Measurements from ENCODE around the gene RIC8B.

GRCh38 chr12:106873983-106874382, 99.5 kb downstream of the RIC8B start:
- TF ChIP-seq, protein P1, sequence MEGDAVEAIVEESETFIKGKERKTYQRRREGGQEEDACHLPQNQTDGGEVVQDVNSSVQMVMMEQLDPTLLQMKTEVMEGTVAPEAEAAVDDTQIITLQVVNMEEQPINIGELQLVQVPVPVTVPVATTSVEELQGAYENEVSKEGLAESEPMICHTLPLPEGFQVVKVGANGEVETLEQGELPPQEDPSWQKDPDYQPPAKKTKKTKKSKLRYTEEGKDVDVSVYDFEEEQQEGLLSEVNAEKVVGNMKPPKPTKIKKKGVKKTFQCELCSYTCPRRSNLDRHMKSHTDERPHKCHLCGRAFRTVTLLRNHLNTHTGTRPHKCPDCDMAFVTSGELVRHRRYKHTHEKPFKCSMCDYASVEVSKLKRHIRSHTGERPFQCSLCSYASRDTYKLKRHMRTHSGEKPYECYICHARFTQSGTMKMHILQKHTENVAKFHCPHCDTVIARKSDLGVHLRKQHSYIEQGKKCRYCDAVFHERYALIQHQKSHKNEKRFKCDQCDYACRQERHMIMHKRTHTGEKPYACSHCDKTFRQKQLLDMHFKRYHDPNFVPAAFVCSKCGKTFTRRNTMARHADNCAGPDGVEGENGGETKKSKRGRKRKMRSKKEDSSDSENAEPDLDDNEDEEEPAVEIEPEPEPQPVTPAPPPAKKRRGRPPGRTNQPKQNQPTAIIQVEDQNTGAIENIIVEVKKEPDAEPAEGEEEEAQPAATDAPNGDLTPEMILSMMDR (IDR thresholded peaks at IDR 0.05; ENCODE audit: insufficient read depth, low read depth, low read length), result no peak
- TF ChIP-seq EZH2 (IDR thresholded peaks at IDR 0.05; ENCODE audit: insufficient read depth, low read length), result no peak

Data from astrocyte (in vitro differentiated cells and primary cell).